NCI-H2107 treated with DMSO at 0.1 percent for 48 hours (cell line): Measurements from ENCODE around the gene GGACT.

Experiments used
- DNase-seq: peaks from one replicate; lab custom pipeline; 2025; ENCODE audit not compliant: unreplicated experiment; lab: John Stamatoyannopoulos, UW

The GGACT gene

GRCh38 chr13:100483139-100483538 is 105.5 kb downstream of the GGACT start:
- DNase-seq: no peak

GRCh38 chr13:100480676-100481075 is 107.9 kb downstream of the GGACT start:
- DNase-seq: no peak
